Coronary artery (tissue), 2 donors: ENCODE data around the gene NECTIN3.

Source experiments
- DNase-seq: peaks from one replicate; pipeline ENCODE4 v3.0.0-alpha.2; 2017; ENCODE audit warnings: low spot score
- H3K27ac ChIP-seq, 2 donors: fragments of 200-600 bp; sonication (generic); one replicate each; pipeline ENCODE4 v1.5.1; 2016 to 2019
- H3K4me3 ChIP-seq: fragments of 200-600 bp; sonication (generic); 2 replicates; pipeline ENCODE4 v1.5.1; 2016; ENCODE audit warnings: mild to moderate bottlenecking, moderate library complexity
- CTCF ChIP-seq: fragments of 200-600 bp; sonication (generic); IDR thresholded peaks from one replicate; pipeline ENCODE4 v1.5.1; 2019; ENCODE audit warnings: antibody characterized with exemption

NECTIN3 gene

DNA sequence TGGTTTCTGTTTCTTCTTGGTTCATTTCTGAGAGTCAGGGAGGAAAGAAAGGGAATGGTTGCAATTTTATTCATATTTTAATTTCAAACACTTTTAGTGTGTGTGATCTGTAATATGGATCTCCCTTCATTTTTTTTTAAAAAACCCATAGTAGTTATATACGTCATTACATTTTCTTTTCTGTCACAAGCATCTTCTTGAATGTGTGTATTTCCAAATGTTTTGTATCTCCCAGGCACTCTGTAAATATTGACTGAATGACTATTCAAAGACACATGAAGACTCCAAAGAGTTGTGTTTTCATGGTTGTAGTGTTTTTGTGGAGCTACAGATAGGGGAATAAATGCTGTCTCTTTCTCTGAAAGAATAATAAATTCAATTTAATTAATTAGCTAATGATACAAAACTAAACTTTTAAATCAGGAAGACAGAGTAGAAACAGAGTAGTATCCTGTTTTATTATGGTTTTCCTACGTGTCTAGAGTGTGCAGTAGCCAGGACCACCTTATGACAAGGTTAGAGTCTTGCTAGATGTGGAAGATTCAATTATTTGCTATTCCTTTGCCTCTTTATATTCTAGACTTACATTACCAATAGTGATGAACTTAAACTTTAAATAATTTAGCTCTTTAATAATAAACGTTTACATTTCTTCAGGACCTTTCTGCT, 35.5 kb downstream of the NECTIN3 start:
- Histone ChIP-seq H3K27ac (no peak overlapping the region), H3K4me3 (no peak overlapping the region)
- DNase-seq = no peak
- TF ChIP-seq CTCF = no peak

DNA sequence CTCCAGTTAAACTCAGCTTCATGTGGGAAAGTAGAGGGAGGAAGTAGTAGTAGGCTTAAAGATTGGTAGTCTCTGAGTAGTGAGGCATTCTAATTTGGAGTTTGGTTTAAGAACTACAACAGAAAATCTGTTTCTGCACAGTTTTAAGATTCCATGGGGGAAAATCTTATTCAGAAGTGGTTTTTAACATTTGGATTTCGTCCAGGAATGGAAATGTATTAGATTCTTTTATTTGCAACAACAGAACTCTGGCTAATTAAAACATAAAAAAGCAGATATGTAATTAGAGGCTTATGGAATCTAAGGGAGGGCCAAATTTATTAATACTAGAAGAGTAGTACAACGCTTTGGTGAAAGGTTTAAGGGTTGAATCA, 36.0 kb downstream of the NECTIN3 start:
- TF ChIP-seq CTCF = no peak
- no peak for DNase-seq

GRCh38 chr3:111112913-111113312, 41.3 kb downstream of the NECTIN3 start:
- DNase-seq = no peak
- no peak overlapping the region for H3K4me3 ChIP-seq
- H3K27ac ChIP-seq = no peak overlapping the region
- TF ChIP-seq CTCF = no peak

More for the DNA sequence above, 36.0 kb downstream of the NECTIN3 start:
- Histone ChIP-seq H3K4me3 (no peak overlapping the region), H3K27ac (no peak overlapping the region)

DNA sequence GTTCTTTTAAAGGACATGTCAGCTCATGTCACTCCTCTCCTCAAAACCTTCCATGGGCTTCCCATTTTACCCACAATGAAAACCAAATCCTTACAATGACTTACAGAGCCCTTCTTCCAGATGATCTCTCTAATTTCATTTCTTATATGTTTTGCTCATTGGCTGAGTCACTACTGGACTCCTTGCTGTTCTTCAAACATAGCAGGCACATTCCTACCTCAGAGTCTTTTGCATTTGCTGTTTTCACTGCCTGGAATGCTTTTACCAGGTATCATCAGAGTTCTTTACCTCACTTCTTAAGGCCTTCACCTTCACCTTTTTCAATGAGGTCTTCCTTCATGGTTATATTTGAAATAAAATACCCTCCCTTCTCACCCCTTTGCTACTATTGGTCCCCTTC, 57.3 kb downstream of the NECTIN3 start:
- no peak for TF ChIP-seq CTCF
- H3K4me3 ChIP-seq = no peak overlapping the region
- H3K27ac ChIP-seq = no peak overlapping the region
- no peak for DNase-seq

GRCh38 chr3:111130827-111131226, 59.2 kb downstream of the NECTIN3 start:
- TF ChIP-seq CTCF = no peak
- DNase-seq = no peak
- H3K4me3 ChIP-seq = no peak overlapping the region
- H3K27ac ChIP-seq = no peak overlapping the region

DNA sequence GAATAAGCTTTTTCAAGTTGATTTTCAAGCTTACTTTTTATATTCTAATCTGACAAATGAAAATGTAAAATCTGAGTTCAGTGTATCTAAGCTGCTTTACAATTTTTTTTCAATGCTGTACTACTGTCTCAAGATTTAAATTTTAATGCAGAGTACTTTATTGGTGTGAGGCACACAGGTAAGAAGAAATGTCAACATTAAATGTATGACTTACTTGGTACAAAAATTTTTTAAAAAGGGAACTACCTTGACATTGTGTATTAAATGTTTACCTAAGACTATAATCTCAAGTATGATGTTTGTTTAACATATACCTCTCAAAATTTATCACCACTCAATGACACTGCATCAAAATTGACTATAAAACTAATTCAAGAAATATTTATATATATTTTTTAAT, 62.7 kb downstream of the NECTIN3 start:
- Histone ChIP-seq H3K27ac (no peak overlapping the region), H3K4me3 (no peak overlapping the region)
- DNase-seq = no peak
- TF ChIP-seq CTCF = no peak

- no peak for DNase-seq
- no peak for TF ChIP-seq CTCF
Measured at GRCh38 chr3:111151438-111151837, 79.8 kb downstream of the NECTIN3 start.

More at GRCh38 chr3:111151438-111151837, 79.8 kb downstream of the NECTIN3 start:
- Histone ChIP-seq H3K4me3 (no peak overlapping the region), H3K27ac (no peak overlapping the region)
